ENCODE measurements around the gene DBX1.

The DBX1 gene

GRCh38 chr11:20120134-20120925 lies 39.9 kb downstream of the DBX1 start:
- DNase-seq, result no peak

GRCh38 chr11:20119315-20119714 lies 41.0 kb downstream of the DBX1 start:
- DNase-seq, result no peak

- no peak for DNase-seq
Observed at GRCh38 chr11:20118209-20118608, 42.1 kb downstream of the DBX1 start.

- no peak for DNase-seq
Observed at GRCh38 chr11:20117291-20117690, 43.0 kb downstream of the DBX1 start.

GRCh38 chr11:20116825-20117224 lies 43.5 kb downstream of the DBX1 start:
- DNase-seq, result no peak

GRCh38 chr11:20114588-20114987 lies 45.7 kb downstream of the DBX1 start:
- no peak for DNase-seq

- no peak for DNase-seq
Observed at GRCh38 chr11:20113149-20113438, 47.2 kb downstream of the DBX1 start.

- DNase-seq, result no peak
Observed at GRCh38 chr11:20112291-20113148, 47.8 kb downstream of the DBX1 start.

GRCh38 chr11:20111871-20112270 lies 48.4 kb downstream of the DBX1 start:
- no peak for DNase-seq

GRCh38 chr11:20110908-20111669 lies 49.2 kb downstream of the DBX1 start:
- peak in 1 of 4 experiments; percentile 4 for DNase-seq

- DNase-seq, result no peak
Observed at GRCh38 chr11:20109731-20110445, 50.4 kb downstream of the DBX1 start.

Measured in activated naive CD4-positive, alpha-beta T cell (primary cell).